ENCODE results near the gene FBXO38. TPM values are rescaled to one million over a fixed set of nuclear protein-coding genes. Genes with fewer than 3 reads are reported as not detected.

Gene FBXO38
- total and polyA plus RNA-seq, 2 donors (not counting 1 experiment from before 2014, with no cell fraction given), result 14.4 to 97.0 TPM

GRCh38 chr5:148438933-148439332, 55.2 kb downstream of the FBXO38 start:
- intact Hi-C loops (cut with micrococcal nuclease), result no loop called here
- H3K4me1 Mint-ChIP-seq, result no peaks in the 10 kb centered on the region
- no peaks in the 10 kb centered on the region for H3K27me3 Mint-ChIP-seq
- Histone ChIP-seq H3K27ac (ENCODE audit: low read length in 2 of 2) (no peak overlapping the region), H3K36me3 (replicated peaks in 1 of 2; ENCODE audit: control extremely low read depth in 1 of 2, control insufficient read depth in 1 of 2, extremely low read depth in 1 of 2, insufficient read depth in 2 of 2, low read length in 1 of 2) (peaks cover 10 to 67% of the 10 kb centered on the region in 2 experiments), H3K79me2 (ENCODE audit: control insufficient read depth, insufficient read depth, low read length) (no peaks in the 10 kb centered on the region), H3K4me3 (ENCODE audit: control extremely low read depth in 1 of 5, extremely low read depth in 1 of 5, insufficient read depth in 1 of 5, low read depth in 2 of 5, low read length in 4 of 5) (no peak overlapping the region), H2AFZ (ENCODE audit: insufficient read depth, low read depth, low read length, poor library complexity, severe bottlenecking) (no peak overlapping the region), H3K9ac (ENCODE audit: low read length) (no peak overlapping the region), H3K4me2 (replicated peaks; ENCODE audit: low read depth, low read length, poor library complexity, severe bottlenecking) (no peak overlapping the region), H4K20me1 (ENCODE audit: control insufficient read depth, insufficient read depth, low read length, poor library complexity, severe bottlenecking) (no peaks in the 10 kb centered on the region), H3K4me1 (ENCODE audit: control insufficient read depth in 2 of 2, insufficient read depth in 2 of 2, low read length in 2 of 2) (no peaks in the 10 kb centered on the region), H3K9me3 (ENCODE audit: control extremely low read depth in 1 of 3, control insufficient read depth in 2 of 3, insufficient read depth in 1 of 3, low read length in 2 of 3) (no peaks in the 10 kb centered on the region), H3K27me3 (replicated peaks in 1 of 4; ENCODE audit: control extremely low read depth in 1 of 4, control insufficient read depth in 3 of 4, insufficient read depth in 4 of 4, low read length in 3 of 4) (no peaks in the 10 kb centered on the region)
- H3K27ac Mint-ChIP-seq, result no peak overlapping the region
- ChIA-PET CTCF (interaction anchor here (0.7 to 1.2 kb wide), 2 partner anchors 10 to 55 kb away, joined by 3 read pairs; partner anchors contain the start of gene FBXO38), POLR2A (no interaction called here)
- no peak overlapping the region for H3K4me3 Mint-ChIP-seq
- WGBS (ENCODE audit: insufficient coverage), result no CpG with 5 or more reads among the region's 2 CpGs
- no peak for TF ChIP-seq CTCF (IDR thresholded peaks at IDR 0.05)
- no peak for TF ChIP-seq EZH2 (IDR thresholded peaks at IDR 0.05; ENCODE audit: borderline replicate concordance, insufficient read depth, low read depth, low read length, poor library complexity, severe bottlenecking)
- H3K9me3 Mint-ChIP-seq (ENCODE audit: insufficient read depth), result no peaks in the 10 kb centered on the region
- DNase-seq (no peak), ATAC-seq (ENCODE audit: low read depth) (no peak)

GRCh38 chr5:148443241-148443640, 59.5 kb downstream of the FBXO38 start:
- Histone ChIP-seq H3K4me3 (ENCODE audit: control extremely low read depth in 1 of 5, extremely low read depth in 1 of 5, insufficient read depth in 1 of 5, low read depth in 2 of 5, low read length in 4 of 5) (no peak overlapping the region), H3K9ac (ENCODE audit: low read length) (no peak overlapping the region), H3K4me1 (ENCODE audit: control insufficient read depth in 2 of 2, insufficient read depth in 2 of 2, low read length in 2 of 2) (no peaks in the 10 kb centered on the region), H2AFZ (ENCODE audit: insufficient read depth, low read depth, low read length, poor library complexity, severe bottlenecking) (no peak overlapping the region), H3K36me3 (replicated peaks in 1 of 2; ENCODE audit: control extremely low read depth in 1 of 2, control insufficient read depth in 1 of 2, extremely low read depth in 1 of 2, insufficient read depth in 2 of 2, low read length in 1 of 2) (peaks cover under 1 to 30% of the 10 kb centered on the region in 2 experiments), H3K79me2 (ENCODE audit: control insufficient read depth, insufficient read depth, low read length) (no peaks in the 10 kb centered on the region), H3K9me3 (ENCODE audit: control extremely low read depth in 1 of 3, control insufficient read depth in 2 of 3, insufficient read depth in 1 of 3, low read length in 2 of 3) (no peaks in the 10 kb centered on the region), H3K27ac (ENCODE audit: low read length in 2 of 2) (no peak overlapping the region), H3K4me2 (replicated peaks; ENCODE audit: low read depth, low read length, poor library complexity, severe bottlenecking) (no peak overlapping the region), H3K27me3 (replicated peaks in 1 of 4; ENCODE audit: control extremely low read depth in 1 of 4, control insufficient read depth in 3 of 4, insufficient read depth in 4 of 4, low read length in 3 of 4) (no peaks in the 10 kb centered on the region), H4K20me1 (ENCODE audit: control insufficient read depth, insufficient read depth, low read length, poor library complexity, severe bottlenecking) (no peaks in the 10 kb centered on the region)
- no peaks in the 10 kb centered on the region for H3K27me3 Mint-ChIP-seq
- H3K4me3 Mint-ChIP-seq, result no peak overlapping the region
- no peak for TF ChIP-seq CTCF (IDR thresholded peaks at IDR 0.05)
- TF ChIP-seq EZH2 (IDR thresholded peaks at IDR 0.05; ENCODE audit: borderline replicate concordance, insufficient read depth, low read depth, low read length, poor library complexity, severe bottlenecking), result no peak
- ATAC-seq (ENCODE audit: low read depth) (no peak), DNase-seq (no peak)
- ChIA-PET CTCF (interaction anchor here (0.7 to 3.3 kb wide), 10 partner anchors 12 to 595 kb away, joined by 3 to 24 read pairs (median 4); no protein-coding TSS in a partner anchor), POLR2A (no interaction called here)
- H3K9me3 Mint-ChIP-seq (ENCODE audit: insufficient read depth), result no peaks in the 10 kb centered on the region
- no peaks in the 10 kb centered on the region for H3K4me1 Mint-ChIP-seq
- intact Hi-C loops (cut with micrococcal nuclease), result loop anchor here (5.0 kb wide), 1 partner anchor 669 kb away; no protein-coding TSS in a partner anchor
- H3K27ac Mint-ChIP-seq, result no peak overlapping the region
- WGBS (ENCODE audit: insufficient coverage), result no CpG with 5 or more reads among the region's 1 CpG
